Endodermal cell (in vitro differentiated cells): ENCODE results near the gene C11orf65. TPM values are rescaled to one million over a fixed set of nuclear protein-coding genes. Genes with fewer than 3 reads are reported as not detected.
A peak's percentile ranks its signal among the peaks of the same experiment; 100 is the strongest.

Experiments used
- DNase-seq: peaks from one replicate; pipeline ENCODE4 v3.0.0-alpha.2; 2017
- H3K27ac ChIP-seq: 2 replicates; pipeline ENCODE4 v1.5.1; 2013; ENCODE audit warnings: mild to moderate bottlenecking, low read depth, low read length, moderate library complexity
- H3K27me3 ChIP-seq: 2 replicates; pipeline ENCODE4 v1.6.1; 2013; ENCODE audit warnings: mild to moderate bottlenecking, low read length, moderate library complexity; ENCODE audit not compliant: insufficient read depth, control insufficient read depth, poor library complexity, severe bottlenecking
- H3K36me3 ChIP-seq: 2 replicates; pipeline ENCODE4 v1.7.0; 2013; ENCODE audit warnings: mild to moderate bottlenecking, low read length, moderate library complexity; ENCODE audit not compliant: control insufficient read depth, insufficient read depth
- H3K4me1 ChIP-seq: one replicate; pipeline ENCODE4 v1.7.0; 2013; ENCODE audit warnings: low read length; ENCODE audit not compliant: control insufficient read depth, insufficient read depth
- H3K4me3 ChIP-seq: 2 replicates; pipeline ENCODE4 v1.5.1; 2013; ENCODE audit warnings: mild to moderate bottlenecking, low read length, moderate library complexity
- H3K9ac ChIP-seq: 2 replicates; pipeline ENCODE4 v1.6.1; 2013; ENCODE audit warnings: mild to moderate bottlenecking, low read length, moderate library complexity; ENCODE audit not compliant: poor library complexity, severe bottlenecking; ENCODE audit errors: extremely low read depth
- H3K9me3 ChIP-seq: 2 replicates; pipeline ENCODE4 v1.6.1; 2013; ENCODE audit warnings: mild to moderate bottlenecking, low read length, moderate library complexity; ENCODE audit not compliant: control insufficient read depth
- H3K27ac Mint-ChIP-seq: 2 replicates; pipeline ENCODE4 v1.8.0; 2020; ENCODE audit warnings: mixed read lengths
- H3K27me3 Mint-ChIP-seq: 2 replicates; pipeline ENCODE4 v1.8.0; 2021; ENCODE audit warnings: mild to moderate bottlenecking, mixed read lengths; ENCODE audit not compliant: insufficient read depth
- H3K36me3 Mint-ChIP-seq: 2 replicates; pipeline ENCODE4 v1.8.0; 2020; ENCODE audit warnings: low read depth, mixed read lengths
- H3K4me1 Mint-ChIP-seq: 2 replicates; pipeline ENCODE4 v1.8.0; 2020; ENCODE audit warnings: mixed read lengths
- H3K4me3 Mint-ChIP-seq: 2 replicates; pipeline ENCODE4 v1.8.0; 2020; ENCODE audit warnings: mild to moderate bottlenecking, moderate library complexity, mixed read lengths
- H3K9me3 Mint-ChIP-seq: 2 replicates; pipeline ENCODE4 v1.8.0; 2020; ENCODE audit warnings: mild to moderate bottlenecking, mixed read lengths
- CTCF ChIP-seq: fragments of 200-600 bp; sonication (generic); conservative IDR thresholded peaks from 2 replicates; pipeline ENCODE4 v1.5.0; 2021; ENCODE audit warnings: antibody characterized with exemption, mild to moderate bottlenecking
- WGBS, 2 experiments: methylation state at CpG; one replicate each; pipeline versions ENCODE4 v1.1.5 to v1.1.7; 2013; ENCODE audit warnings: missing lambda C conversion rate in 2 of 2, mixed read lengths in 1 of 2; ENCODE audit not compliant: insufficient coverage in 1 of 2, insufficient read length in 1 of 2; 5-methylcytosine and 5-hydroxymethylcytosine counted together
- total RNA-seq, 2 donors: library from RNA; stranded (reverse); fragmentation: NEBNext Ultra II Directional in 1 of 2; extraction: Animal tissue kit (Norgen Biotek cat#: 25700) in 1 of 2; gene quantifications; 2 replicates in 1 of 2; 3 replicates in 1 of 2; pipeline ENCODE4 v1.2.1, GENCODE V29; 2021

Gene C11orf65
- total RNA-seq, 2 donors from 2014 or later: 1.3 to 2.8 TPM

- 4 to 5% methylated on average over 20 to 84 of the region's 84 CpGs for WGBS, 2 experiments
- Histone ChIP-seq H3K9me3 (no peaks in the 10 kb centered on the region), H3K4me3 (peak within 1 kb of the TSS; percentile 78), H3K36me3 (no peaks in the 10 kb centered on the region), H3K27me3 (peaks cover 5% of the 10 kb centered on the region), H3K9ac (peak within 1 kb of the TSS; percentile 75), H3K4me1 (no peaks in the 10 kb centered on the region), H3K27ac (peak within 1 kb of the TSS; percentile 81)
- peak; percentile 29 for TF ChIP-seq CTCF
- peaks cover 18% of the 10 kb centered on the region for H3K4me1 Mint-ChIP-seq
- peak; percentile 86 for DNase-seq
- no peaks in the 10 kb centered on the region for H3K9me3 Mint-ChIP-seq
- peak within 1 kb of the TSS; percentile 99 for H3K27ac Mint-ChIP-seq
- H3K27me3 Mint-ChIP-seq: peaks cover 14% of the 10 kb centered on the region
- H3K36me3 Mint-ChIP-seq: no peaks in the 10 kb centered on the region
- peak within 1 kb of the TSS; percentile 87 for H3K4me3 Mint-ChIP-seq
Measured at GRCh38 chr11:108498046-108498815, 30.9 kb upstream of the C11orf65 start, which contains the start of gene POGLUT3. POGLUT3 (minus strand) TSS chr11:108498384; CDS start chr11:108498366, 18 bp downstream.

- peak overlapping the region; percentile 81 for H3K27ac ChIP-seq
- no peaks in the 10 kb centered on the region for H3K4me1 ChIP-seq
- peaks cover 18% of the 10 kb centered on the region for H3K4me1 Mint-ChIP-seq
- H3K4me3 ChIP-seq: peak overlapping the region; percentile 78
- H3K27me3 Mint-ChIP-seq: peaks cover 14% of the 10 kb centered on the region
- peak; percentile 94 for DNase-seq
- H3K36me3 ChIP-seq: no peaks in the 10 kb centered on the region
- peak overlapping the region; percentile 87 for H3K4me3 Mint-ChIP-seq
- 3% methylated on average over 17 to 30 of the region's 30 CpGs for WGBS, 2 experiments
- H3K36me3 Mint-ChIP-seq: no peaks in the 10 kb centered on the region
- peaks cover 5% of the 10 kb centered on the region for H3K27me3 ChIP-seq
- H3K9ac ChIP-seq: peak overlapping the region; percentile 75
- H3K9me3 Mint-ChIP-seq: no peaks in the 10 kb centered on the region
- TF ChIP-seq CTCF: no peak
- H3K9me3 ChIP-seq: no peaks in the 10 kb centered on the region
- peak overlapping the region; percentile 99 for H3K27ac Mint-ChIP-seq
Measured at GRCh38 chr11:108497317-108498045, 30.2 kb upstream of the C11orf65 start.

GRCh38 chr11:108496643-108497256 lies 29.4 kb upstream of the C11orf65 start:
- no peaks in the 10 kb centered on the region for H3K36me3 ChIP-seq
- H3K27me3 ChIP-seq: peaks cover 5% of the 10 kb centered on the region
- Mint-ChIP-seq H3K36me3 (no peaks in the 10 kb centered on the region), H3K9me3 (no peaks in the 10 kb centered on the region), H3K27me3 (peaks cover 14% of the 10 kb centered on the region), H3K4me1 (peaks cover 21% of the 10 kb centered on the region), H3K4me3 (peak overlapping the region; percentile 87), H3K27ac (no peak overlapping the region)
- H3K9ac ChIP-seq: no peak overlapping the region
- WGBS, 2 experiments: 94% methylated on average over 7 of the region's 7 CpGs
- no peaks in the 10 kb centered on the region for H3K9me3 ChIP-seq
- H3K4me3 ChIP-seq: peak overlapping the region; percentile 78
- no peak for DNase-seq
- H3K4me1 ChIP-seq: no peaks in the 10 kb centered on the region
- H3K27ac ChIP-seq: no peak overlapping the region
- TF ChIP-seq CTCF: no peak
